Peyer's patch (tissue), 4 donors: ENCODE results near the gene GNAZ. TPM values are rescaled to one million over a fixed set of nuclear protein-coding genes. Genes with fewer than 3 reads are reported as not detected.
A peak's percentile ranks its signal among the peaks of the same experiment; 100 is the strongest.

Source experiments
- DNase-seq, 3 donors: peaks; one replicate each; pipeline ENCODE4 v3.0.0-alpha.2; 2017 to 2019
- H3K27ac ChIP-seq, 4 donors: fragments of 200-600 bp; sonication (generic); one replicate each; pipeline ENCODE4 v1.5.1; 2016 to 2019
- H3K27me3 ChIP-seq, 2 donors: fragments of 200-600 bp; sonication (generic); one replicate each; pipeline ENCODE4 v1.5.1; 2019
- H3K36me3 ChIP-seq, 3 donors: fragments of 200-600 bp; sonication (generic); one replicate each; pipeline ENCODE4 v1.5.1; 2016 to 2019
- H3K4me1 ChIP-seq, 4 donors: fragments of 200-600 bp; sonication (generic); one replicate each; pipeline ENCODE4 v1.5.1; 2016 to 2019
- H3K4me3 ChIP-seq, 4 donors: fragments of 200-600 bp; sonication (generic); 1 replicate in 3 of 4; 2 replicates in 1 of 4; pipeline ENCODE4 v1.5.1; 2016 to 2019; ENCODE audit warnings: mild to moderate bottlenecking in 1 of 4
- H3K9me3 ChIP-seq, 4 donors: fragments of 200-600 bp; sonication (generic); one replicate each; pipeline ENCODE4 v1.5.1; 2016 to 2019; ENCODE audit warnings: mild to moderate bottlenecking in 1 of 4
- CTCF ChIP-seq, 6 experiments: fragments of 450-650 bp in 4 of 6; fragments of 200-600 bp in 2 of 6; sonication (generic) in 1 of 6; IDR thresholded peaks; one replicate each; pipeline ENCODE4 v1.5.1; 2017 to 2019; ENCODE audit warnings: antibody characterized with exemption in 6 of 6, mild to moderate bottlenecking in 3 of 6, moderate library complexity in 1 of 6
- POLR2A ChIP-seq, 2 donors: fragments of 450-650 bp; IDR thresholded peaks; one replicate each; pipeline ENCODE4 v1.5.1; 2017; ENCODE audit warnings: antibody characterized with exemption in 2 of 2, mild to moderate bottlenecking in 2 of 2, moderate library complexity in 2 of 2
- total RNA-seq, 4 donors: library from RNA; depleted of rRNA; stranded (reverse); fragments of >200 nt; gene quantifications; one replicate each; pipeline ENCODE4 v1.1.0, GENCODE V29; 2016

GNAZ gene
- total RNA-seq, 4 donors from 2014 or later = 0.35 to 3.5 (median 1.9) TPM

- DNase-seq = no peak
- TF ChIP-seq POLR2A (IDR thresholded peaks at IDR 0.05) (no peak), CTCF (IDR thresholded peaks at IDR 0.05) (no peak)
- Histone ChIP-seq H3K27ac (no peak overlapping the region), H3K4me1 (peaks cover under 1 to 32% (median 13%) of the 10 kb centered on the region in 4 donors), H3K9me3 (no peaks in the 10 kb centered on the region), H3K4me3 (no peak overlapping the region), H3K27me3 (no peaks in the 10 kb centered on the region), H3K36me3 (no peaks in the 10 kb centered on the region)
Observed at GRCh38 chr22:23146478-23147205, 76.3 kb downstream of the GNAZ start.

- no peak overlapping the region for H3K27ac ChIP-seq
- H3K27me3 ChIP-seq = no peaks in the 10 kb centered on the region
- no peaks in the 10 kb centered on the region for H3K36me3 ChIP-seq
- TF ChIP-seq CTCF (IDR thresholded peaks at IDR 0.05) (no peak), POLR2A (IDR thresholded peaks at IDR 0.05) (no peak)
- H3K4me3 ChIP-seq = no peak overlapping the region
- DNase-seq = no peak
- no peaks in the 10 kb centered on the region for H3K9me3 ChIP-seq
- H3K4me1 ChIP-seq = peaks cover 0 to 23% (median 6%) of the 10 kb centered on the region in 4 donors
Observed at GRCh38 chr22:23147617-23148387, 77.5 kb downstream of the GNAZ start.

GRCh38 chr22:23149743-23150238 lies 79.5 kb downstream of the GNAZ start:
- no peaks in the 10 kb centered on the region for H3K36me3 ChIP-seq
- H3K27me3 ChIP-seq = no peaks in the 10 kb centered on the region
- H3K4me3 ChIP-seq = no peak overlapping the region
- no peak for DNase-seq
- H3K9me3 ChIP-seq = no peaks in the 10 kb centered on the region
- peaks cover 0 to 13% (median 8%) of the 10 kb centered on the region in 4 donors for H3K4me1 ChIP-seq
- no peak for TF ChIP-seq CTCF (IDR thresholded peaks at IDR 0.05)
- no peak for TF ChIP-seq POLR2A (IDR thresholded peaks at IDR 0.05)
- no peak overlapping the region for H3K27ac ChIP-seq

GRCh38 chr22:23150762-23151161 lies 80.4 kb downstream of the GNAZ start:
- Histone ChIP-seq H3K27me3 (no peaks in the 10 kb centered on the region), H3K27ac (no peak overlapping the region), H3K4me1 (peaks cover 0 to 5% (median 3%) of the 10 kb centered on the region in 4 donors), H3K9me3 (no peaks in the 10 kb centered on the region), H3K4me3 (no peak overlapping the region), H3K36me3 (no peaks in the 10 kb centered on the region)
- no peak for DNase-seq
- TF ChIP-seq CTCF (IDR thresholded peaks at IDR 0.05) (no peak), POLR2A (IDR thresholded peaks at IDR 0.05) (no peak)

GRCh38 chr22:23151827-23152226 lies 81.5 kb downstream of the GNAZ start:
- Histone ChIP-seq H3K36me3 (no peaks in the 10 kb centered on the region), H3K27me3 (no peaks in the 10 kb centered on the region), H3K4me1 (peaks cover 0 to 4% (median 2%) of the 10 kb centered on the region in 4 donors), H3K9me3 (no peaks in the 10 kb centered on the region), H3K4me3 (no peak overlapping the region), H3K27ac (peak overlapping the region in 1 of 4 donors; percentile 72)
- no peak for DNase-seq
- TF ChIP-seq POLR2A (IDR thresholded peaks at IDR 0.05) (no peak), CTCF (IDR thresholded peaks at IDR 0.05) (no peak)
